Fibroblast of mammary gland (primary cell): ENCODE results near the gene STK10.

Experiments used
- DNase-seq: peaks from one replicate; pipeline ENCODE4 v3.0.0-alpha.2; 2010; ENCODE audit warnings: low read depth
- H3K4me3 ChIP-seq: 2 replicates; pipeline ENCODE4 v1.5.1; 2011; ENCODE audit warnings: low read depth, mild to moderate bottlenecking, low read length, moderate library complexity; ENCODE audit not compliant: control insufficient read depth
- TF ChIP-seq, protein P1 (sequence below): conservative IDR thresholded peaks from 2 replicates; pipeline ENCODE4 v1.5.1; 2011; ENCODE audit warnings: low read depth, low read length, inconsistent platforms; ENCODE audit not compliant: control insufficient read depth, insufficient read depth

STK10 gene

GRCh38 chr5:171999100-171999499, 188.9 kb downstream of the STK10 start:
- H3K4me3 ChIP-seq: no peak overlapping the region
- no peak for DNase-seq
- TF ChIP-seq, protein P1, sequence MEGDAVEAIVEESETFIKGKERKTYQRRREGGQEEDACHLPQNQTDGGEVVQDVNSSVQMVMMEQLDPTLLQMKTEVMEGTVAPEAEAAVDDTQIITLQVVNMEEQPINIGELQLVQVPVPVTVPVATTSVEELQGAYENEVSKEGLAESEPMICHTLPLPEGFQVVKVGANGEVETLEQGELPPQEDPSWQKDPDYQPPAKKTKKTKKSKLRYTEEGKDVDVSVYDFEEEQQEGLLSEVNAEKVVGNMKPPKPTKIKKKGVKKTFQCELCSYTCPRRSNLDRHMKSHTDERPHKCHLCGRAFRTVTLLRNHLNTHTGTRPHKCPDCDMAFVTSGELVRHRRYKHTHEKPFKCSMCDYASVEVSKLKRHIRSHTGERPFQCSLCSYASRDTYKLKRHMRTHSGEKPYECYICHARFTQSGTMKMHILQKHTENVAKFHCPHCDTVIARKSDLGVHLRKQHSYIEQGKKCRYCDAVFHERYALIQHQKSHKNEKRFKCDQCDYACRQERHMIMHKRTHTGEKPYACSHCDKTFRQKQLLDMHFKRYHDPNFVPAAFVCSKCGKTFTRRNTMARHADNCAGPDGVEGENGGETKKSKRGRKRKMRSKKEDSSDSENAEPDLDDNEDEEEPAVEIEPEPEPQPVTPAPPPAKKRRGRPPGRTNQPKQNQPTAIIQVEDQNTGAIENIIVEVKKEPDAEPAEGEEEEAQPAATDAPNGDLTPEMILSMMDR: no peak

GRCh38 chr5:171997011-171997410, 191.0 kb downstream of the STK10 start:
- TF ChIP-seq, protein P1: no peak
- H3K4me3 ChIP-seq: no peak overlapping the region
- DNase-seq: no peak

DNA sequence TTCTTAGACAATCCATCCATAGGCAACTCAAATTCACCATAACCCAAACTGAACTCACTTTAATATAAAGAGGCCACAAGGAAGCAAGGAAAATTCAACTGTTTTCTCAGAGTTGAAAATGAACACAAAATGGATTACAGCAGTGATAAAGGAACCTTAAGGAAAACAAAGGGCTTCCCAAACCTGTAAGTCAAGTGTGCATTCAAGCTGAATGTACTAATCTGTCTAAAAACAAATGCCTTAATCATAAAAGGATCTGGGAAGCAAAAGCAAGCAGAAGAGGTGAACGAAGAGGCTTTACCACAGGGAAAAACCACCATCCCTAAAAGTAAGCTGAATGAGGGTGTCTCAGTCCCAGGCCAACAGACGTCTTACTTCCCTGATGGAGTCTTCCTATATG, 195.2 kb downstream of the STK10 start:
- no peak for DNase-seq
- TF ChIP-seq, protein P1: no peak

GRCh38 chr5:171992305-171992704, 195.7 kb downstream of the STK10 start:
- H3K4me3 ChIP-seq: no peak overlapping the region
- TF ChIP-seq, protein P1: no peak
- no peak for DNase-seq

More for the DNA sequence above, 195.2 kb downstream of the STK10 start:
- H3K4me3 ChIP-seq: no peak overlapping the region
